HepG2 (cell line): ENCODE data around the gene SLITRK6. TPM values are rescaled to one million over a fixed set of nuclear protein-coding genes. Genes with fewer than 3 reads are reported as not detected.

Source experiments
- ATAC-seq: fragments of 200-7000 bp; cut with Tn5 transposase; 3 replicates; pipeline ENCODE4 v1.9.1; 2020; ENCODE audit warnings: mild to moderate bottlenecking, moderate library complexity
- BruUV-seq: library from RNA; stranded (reverse); fragments of 400-500 nt; replicated peaks from 2 replicates; lab custom pipeline; 2021; lab: Mats Ljungman, UMichigan
- CTCF ChIA-PET: fragments of 300-600 bp; formaldehyde crosslinking; extraction: SDS; loops from one replicate; lab custom pipeline; 2021; ENCODE audit warnings: low total read pairs, inconsistent platforms, low intra/inter-chr PET ratio; lab: Yijun Ruan, JAX
- POLR2A ChIA-PET: fragments of 350-600 bp; sonication (Branson Sonifier 250); formaldehyde crosslinking; loops from one replicate; lab custom pipeline; 2020; ENCODE audit warnings: antibody characterized with exemption, inconsistent platforms; lab: Yijun Ruan, JAX
- DNase-seq: peaks from one replicate; pipeline ENCODE4 v3.0.0-alpha.2; 2015; ENCODE audit warnings: low spot score
- FAIRE-seq: peaks from 3 replicates; lab custom pipeline; 2011; peaks lifted over from hg19 to GRCh38; lab: Jason Lieb, UNC
- H2AFZ ChIP-seq: one replicate; pipeline ENCODE4 v1.6.1; 2011; ENCODE audit warnings: low read length, inconsistent platforms
- H3K27ac ChIP-seq: fragments of 300-600 bp; 3 replicates; pipeline ENCODE4 v1.8.0; 2011; ENCODE audit warnings: mixed run types, mild to moderate bottlenecking, mixed read lengths, low read length, inconsistent platforms; ENCODE audit not compliant: insufficient read depth; ENCODE audit errors: extremely low read length
- H3K27me3 ChIP-seq, 2 experiments: fragments of 200-600 bp in 1 of 2; 2 replicates in 1 of 2; 3 replicates in 1 of 2; pipeline versions ENCODE4 v1.6.0 to v1.8.0; 2011; ENCODE audit warnings: low read length in 2 of 2, mild to moderate bottlenecking in 2 of 2, moderate library complexity in 2 of 2, inconsistent platforms in 1 of 2; ENCODE audit not compliant: insufficient read depth in 2 of 2, control insufficient read depth in 1 of 2
- H3K36me3 ChIP-seq, 2 experiments: fragments of 200-600 bp in 1 of 2; replicated peaks in 1 of 2; 2 replicates in 1 of 2; 3 replicates in 1 of 2; pipeline versions ENCODE4 v1.5.1 to v1.8.0; 2011; ENCODE audit warnings: low read length in 2 of 2, inconsistent platforms in 1 of 2; ENCODE audit not compliant: insufficient read depth in 2 of 2, control insufficient read depth in 1 of 2
- H3K4me1 ChIP-seq: 2 replicates; pipeline ENCODE4 v1.5.1; 2012; ENCODE audit warnings: low read length, inconsistent platforms; ENCODE audit not compliant: insufficient read depth
- H3K4me2 ChIP-seq: 2 replicates; pipeline ENCODE4 v1.6.0; 2011; ENCODE audit warnings: low read depth, low read length, inconsistent platforms
- H3K4me3 ChIP-seq, 3 experiments: fragments of 200-600 bp in 1 of 3; sonication (generic), shearing (Covaris generic) in 1 of 3; replicated peaks in 1 of 3; 2 replicates each; pipeline ENCODE4 v1.5.1; 2011 to 2016; ENCODE audit warnings: low read length in 3 of 3, inconsistent platforms in 2 of 3, low read depth in 2 of 3, mild to moderate bottlenecking in 2 of 3, control low read depth in 1 of 3, mixed read lengths in 1 of 3; ENCODE audit not compliant: insufficient read depth in 1 of 3
- H3K79me2 ChIP-seq: one replicate; pipeline ENCODE4 v1.6.1; 2011; ENCODE audit warnings: low read length, inconsistent platforms; ENCODE audit not compliant: insufficient read depth
- H3K9ac ChIP-seq: 2 replicates; pipeline ENCODE4 v1.6.0; 2011; ENCODE audit warnings: mild to moderate bottlenecking, low read depth, low read length, inconsistent platforms; ENCODE audit not compliant: insufficient read depth
- H3K9me3 ChIP-seq: 2 replicates; pipeline ENCODE4 v1.5.1; 2012; ENCODE audit warnings: mild to moderate bottlenecking, low read length
- H4K20me1 ChIP-seq: 2 replicates; pipeline ENCODE4 v1.6.0; 2011; ENCODE audit warnings: inconsistent platforms, mild to moderate bottlenecking, low read length, moderate library complexity; ENCODE audit not compliant: insufficient read depth
- ARNTL ChIP-seq: sonication (generic); formaldehyde crosslinking; IDR thresholded peaks from 2 replicates; pipeline ENCODE4 v1.4.0; 2020; ENCODE audit warnings: mild to moderate bottlenecking, missing genetic modification reagents
- ETV6 ChIP-seq: sonication (generic); formaldehyde crosslinking; conservative IDR thresholded peaks from 2 replicates; pipeline ENCODE4 v1.4.0; 2020; ENCODE audit warnings: missing genetic modification reagents
- GMEB2 ChIP-seq: IDR thresholded peaks from 2 replicates; pipeline ENCODE4 v1.6.1; 2016; ENCODE audit warnings: missing biosample characterization, missing genetic modification reagents, low read depth
- HNRNPL ChIP-seq: fragments of 200-400 bp; formaldehyde crosslinking; IDR thresholded peaks from 2 replicates; pipeline ENCODE4 v1.6.1; 2017; ENCODE audit warnings: mild to moderate bottlenecking, low read depth, low read length
- PLRG1 ChIP-seq: fragments of 450-650 bp; conservative IDR thresholded peaks from 2 replicates; pipeline ENCODE4 v1.6.1; 2016
- THAP8 ChIP-seq: sonication (generic); formaldehyde crosslinking; IDR thresholded peaks from 2 replicates; pipeline ENCODE4 v1.5.1; 2020; ENCODE audit warnings: missing genetic modification reagents, mild to moderate bottlenecking, borderline replicate concordance
- YY1 ChIP-seq: IDR thresholded peaks from 2 replicates; pipeline ENCODE4 v1.6.1; 2011; ENCODE audit warnings: low read length, low read depth, moderate library complexity, mild to moderate bottlenecking; ENCODE audit not compliant: insufficient read depth, insufficient replicate concordance
- ZNF33B ChIP-seq: sonication (generic); formaldehyde crosslinking; IDR thresholded peaks from 2 replicates; pipeline ENCODE4 v1.5.1; 2020; ENCODE audit warnings: mild to moderate bottlenecking, missing genetic modification reagents
- WGBS: methylation state at CpG from one replicate; pipeline ENCODE4 v1.1.6; 2017; ENCODE audit warnings: low lambda C conversion rate; 5-methylcytosine and 5-hydroxymethylcytosine counted together
- in situ Hi-C: cut with HindIII; loops from 2 replicates; pipeline ENCODE4 v1.10.0; 2017; ENCODE audit warnings: low pct_unique_long_range_greater_than_20kb; ENCODE audit not compliant: extremely low pct_ligation_motif_present
- intact Hi-C: fragments of 100-400 bp; cut with micrococcal nuclease; formaldehyde crosslinking; loops from one replicate; pipeline ENCODE4 v1.10.0; 2022; ENCODE audit not compliant: unreplicated experiment
- polyA plus RNA-seq, 8 experiments: library from polyadenylated mRNA; depleted of rRNA in 3 of 8; stranded (reverse) in 7 of 8; unstranded in 1 of 8; fragments of >200 nt; fragmentation: Illumina TruSeq in 4 of 8; extraction: Trizol in 4 of 8; gene quantifications; 2 replicates each; pipeline versions ENCODE4 v1.2.1 to v1.2.3, GENCODE V29; 2011 to 2016; ENCODE audit warnings: low read depth in 4 of 8, missing spikeins in 1 of 8, mixed read lengths in 1 of 8; ENCODE audit not compliant: insufficient read depth in 1 of 8
- total RNA-seq, 5 experiments: library from RNA; depleted of rRNA; stranded (reverse); fragments of >200 nt; fragmentation: Illumina TruSeq; extraction: Trizol; gene quantifications; 2 replicates each; pipeline ENCODE4 v1.2.3, GENCODE V29; 2016; ENCODE audit warnings: low read depth in 1 of 5
- TF ChIP-seq, protein P1 (sequence below): sonication (generic); formaldehyde crosslinking; IDR thresholded peaks from 2 replicates; pipeline ENCODE4 v1.5.0; 2020; ENCODE audit warnings: mild to moderate bottlenecking, missing genetic modification reagents, borderline replicate concordance
- TF ChIP-seq, protein P2 (sequence below): IDR thresholded peaks from 2 replicates; pipeline ENCODE4 v1.6.1; 2016; ENCODE audit warnings: missing genetic modification reagents, missing compliant biosample characterization

Gene SLITRK6
- total and polyA plus RNA-seq, 2 of the 13 experiments (the other 11 are each of a cell fraction or from before 2014, with no cell fraction given) = not detected

DNA sequence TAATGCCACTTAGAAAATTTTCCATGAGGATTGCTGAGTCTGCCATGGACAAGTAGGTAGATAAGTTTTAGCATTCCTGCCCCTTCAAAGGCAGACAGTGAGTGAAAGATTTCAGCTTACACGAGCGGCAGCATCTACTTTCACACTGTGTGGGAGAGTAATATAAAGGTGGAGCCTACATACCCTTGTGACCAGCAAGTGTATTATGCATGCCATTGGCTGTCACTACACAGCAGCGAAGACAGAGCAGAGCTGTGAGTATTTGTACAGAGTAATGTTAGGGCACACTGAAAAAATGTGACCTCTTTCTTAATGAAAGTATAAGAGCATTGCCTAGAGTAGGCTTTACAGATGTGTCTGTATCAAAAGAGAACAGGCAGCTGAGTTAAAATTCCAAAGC is 14.0 kb downstream of the SLITRK6 start:
- no peak for FAIRE-seq

More for the DNA sequence above, 14.0 kb downstream of the SLITRK6 start:
- ATAC-seq (no peak), DNase-seq (no peak)
- TF ChIP-seq YY1 (no peak), ARNTL (CRISPR knock-in tag) (no peak), HNRNPL (no peak), THAP8 (no peak), PLRG1 (no peak), GMEB2 (CRISPR knock-in tag) (no peak), ZNF33B (CRISPR knock-in tag) (no peak), ETV6 (CRISPR knock-in tag) (no peak)
- TF ChIP-seq, protein P1, sequence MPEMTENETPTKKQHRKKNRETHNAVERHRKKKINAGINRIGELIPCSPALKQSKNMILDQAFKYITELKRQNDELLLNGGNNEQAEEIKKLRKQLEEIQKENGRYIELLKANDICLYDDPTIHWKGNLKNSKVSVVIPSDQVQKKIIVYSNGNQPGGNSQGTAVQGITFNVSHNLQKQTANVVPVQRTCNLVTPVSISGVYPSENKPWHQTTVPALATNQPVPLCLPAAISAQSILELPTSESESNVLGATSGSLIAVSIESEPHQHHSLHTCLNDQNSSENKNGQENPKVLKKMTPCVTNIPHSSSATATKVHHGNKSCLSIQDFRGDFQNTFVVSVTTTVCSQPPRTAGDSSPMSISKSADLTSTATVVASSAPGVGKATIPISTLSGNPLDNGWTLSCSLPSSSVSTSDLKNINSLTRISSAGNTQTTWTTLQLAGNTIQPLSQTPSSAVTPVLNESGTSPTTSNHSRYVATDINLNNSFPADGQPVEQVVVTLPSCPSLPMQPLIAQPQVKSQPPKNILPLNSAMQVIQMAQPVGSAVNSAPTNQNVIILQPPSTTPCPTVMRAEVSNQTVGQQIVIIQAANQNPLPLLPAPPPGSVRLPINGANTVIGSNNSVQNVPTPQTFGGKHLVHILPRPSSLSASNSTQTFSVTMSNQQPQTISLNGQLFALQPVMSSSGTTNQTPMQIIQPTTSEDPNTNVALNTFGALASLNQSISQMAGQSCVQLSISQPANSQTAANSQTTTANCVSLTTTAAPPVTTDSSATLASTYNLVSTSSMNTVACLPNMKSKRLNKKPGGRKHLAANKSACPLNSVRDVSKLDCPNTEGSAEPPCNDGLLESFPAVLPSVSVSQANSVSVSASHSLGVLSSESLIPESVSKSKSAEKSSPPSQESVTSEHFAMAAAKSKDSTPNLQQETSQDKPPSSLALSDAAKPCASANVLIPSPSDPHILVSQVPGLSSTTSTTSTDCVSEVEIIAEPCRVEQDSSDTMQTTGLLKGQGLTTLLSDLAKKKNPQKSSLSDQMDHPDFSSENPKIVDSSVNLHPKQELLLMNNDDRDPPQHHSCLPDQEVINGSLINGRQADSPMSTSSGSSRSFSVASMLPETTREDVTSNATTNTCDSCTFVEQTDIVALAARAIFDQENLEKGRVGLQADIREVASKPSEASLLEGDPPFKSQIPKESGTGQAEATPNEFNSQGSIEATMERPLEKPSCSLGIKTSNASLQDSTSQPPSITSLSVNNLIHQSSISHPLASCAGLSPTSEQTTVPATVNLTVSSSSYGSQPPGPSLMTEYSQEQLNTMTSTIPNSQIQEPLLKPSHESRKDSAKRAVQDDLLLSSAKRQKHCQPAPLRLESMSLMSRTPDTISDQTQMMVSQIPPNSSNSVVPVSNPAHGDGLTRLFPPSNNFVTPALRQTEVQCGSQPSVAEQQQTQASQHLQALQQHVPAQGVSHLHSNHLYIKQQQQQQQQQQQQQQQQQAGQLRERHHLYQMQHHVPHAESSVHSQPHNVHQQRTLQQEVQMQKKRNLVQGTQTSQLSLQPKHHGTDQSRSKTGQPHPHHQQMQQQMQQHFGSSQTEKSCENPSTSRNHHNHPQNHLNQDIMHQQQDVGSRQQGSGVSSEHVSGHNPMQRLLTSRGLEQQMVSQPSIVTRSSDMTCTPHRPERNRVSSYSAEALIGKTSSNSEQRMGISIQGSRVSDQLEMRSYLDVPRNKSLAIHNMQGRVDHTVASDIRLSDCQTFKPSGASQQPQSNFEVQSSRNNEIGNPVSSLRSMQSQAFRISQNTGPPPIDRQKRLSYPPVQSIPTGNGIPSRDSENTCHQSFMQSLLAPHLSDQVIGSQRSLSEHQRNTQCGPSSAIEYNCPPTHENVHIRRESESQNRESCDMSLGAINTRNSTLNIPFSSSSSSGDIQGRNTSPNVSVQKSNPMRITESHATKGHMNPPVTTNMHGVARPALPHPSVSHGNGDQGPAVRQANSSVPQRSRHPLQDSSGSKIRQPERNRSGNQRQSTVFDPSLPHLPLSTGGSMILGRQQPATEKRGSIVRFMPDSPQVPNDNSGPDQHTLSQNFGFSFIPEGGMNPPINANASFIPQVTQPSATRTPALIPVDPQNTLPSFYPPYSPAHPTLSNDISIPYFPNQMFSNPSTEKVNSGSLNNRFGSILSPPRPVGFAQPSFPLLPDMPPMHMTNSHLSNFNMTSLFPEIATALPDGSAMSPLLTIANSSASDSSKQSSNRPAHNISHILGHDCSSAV = no peak
- TF ChIP-seq, protein P2, sequence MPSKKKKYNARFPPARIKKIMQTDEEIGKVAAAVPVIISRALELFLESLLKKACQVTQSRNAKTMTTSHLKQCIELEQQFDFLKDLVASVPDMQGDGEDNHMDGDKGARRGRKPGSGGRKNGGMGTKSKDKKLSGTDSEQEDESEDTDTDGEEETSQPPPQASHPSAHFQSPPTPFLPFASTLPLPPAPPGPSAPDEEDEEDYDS (CRISPR knock-in tag) = no peak
- no peaks in the 10 kb centered on the region for H3K27me3 ChIP-seq
- H3K36me3 ChIP-seq = no peaks in the 10 kb centered on the region
- intact Hi-C loops = no loop called here
- H3K4me3 ChIP-seq = no peak overlapping the region
- H4K20me1 ChIP-seq = no peaks in the 10 kb centered on the region
- H2AFZ ChIP-seq = no peak overlapping the region
- no TSS peak for BruUV-seq
- POLR2A ChIA-PET = no interaction called here
- no peak overlapping the region for H3K9ac ChIP-seq
- H3K4me1 ChIP-seq = no peaks in the 10 kb centered on the region
- CTCF ChIA-PET = no interaction called here
- no peak overlapping the region for H3K4me2 ChIP-seq
- no peaks in the 10 kb centered on the region for H3K79me2 ChIP-seq
- no peaks in the 10 kb centered on the region for H3K9me3 ChIP-seq
- WGBS = 2% methylated on average over 3 of the region's 3 CpGs
- in situ Hi-C loops = no loop called here
- H3K27ac ChIP-seq = no peak overlapping the region
